NT2/D1 (cell line): ENCODE data around the gene MTMR1.

ENCODE experiments used
- YY1 ChIP-seq: IDR thresholded peaks from 2 replicates; pipeline ENCODE4 v1.6.1; 2011; ENCODE audit not compliant: insufficient read length, insufficient read depth
- ZNF274 ChIP-seq: IDR thresholded peaks from 2 replicates; pipeline ENCODE4 v1.6.1; 2011; ENCODE audit warnings: mild to moderate bottlenecking, low read depth, low read length

DNA sequence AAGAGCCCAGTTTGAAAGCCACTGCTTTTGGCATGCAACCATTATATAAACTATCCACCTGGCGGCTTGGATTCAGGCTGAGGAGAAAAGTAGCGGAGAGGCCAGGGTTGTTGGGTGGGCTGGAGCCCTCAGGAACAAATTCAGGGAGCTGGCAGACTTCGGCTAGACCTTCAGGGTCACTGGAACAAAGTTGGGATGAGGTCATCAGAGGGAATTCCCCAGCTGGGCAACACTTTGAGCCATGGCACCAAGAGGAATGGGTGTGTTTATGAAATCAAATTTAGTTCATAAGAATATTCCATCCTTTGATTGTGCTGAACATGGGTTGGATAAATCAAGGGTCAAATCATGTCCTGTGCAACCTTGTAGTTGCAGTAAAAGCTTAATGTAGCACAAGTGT is 22.0 kb downstream of the MTMR1 start:
- TF ChIP-seq ZNF274 (no peak), YY1 (no peak)
